H1 (cell line): ENCODE results near the gene ATP23. TPM values are rescaled to one million over a fixed set of nuclear protein-coding genes. Genes with fewer than 3 reads are reported as not detected.

ENCODE experiments used
- BCL11A ChIP-seq, 2 experiments: IDR thresholded peaks; one replicate each; pipeline ENCODE4 v1.6.1; 2011; ENCODE audit warnings: low read depth in 2 of 2, low read length in 2 of 2, mild to moderate bottlenecking in 2 of 2
- BRCA1 ChIP-seq: IDR thresholded peaks from 2 replicates; pipeline ENCODE4 v1.6.1; 2012; ENCODE audit warnings: low read depth, low read length, improper control_type of control experiment
- CBX8 ChIP-seq: fragments of 300-800, 300-1000 bp; sonication (generic); IDR thresholded peaks from 2 replicates; pipeline ENCODE4 v1.7.1; 2016; ENCODE audit warnings: low read depth, low read length, borderline replicate concordance
- FOSL1 ChIP-seq: IDR thresholded peaks from 2 replicates; pipeline ENCODE4 v1.6.1; 2011; ENCODE audit warnings: mild to moderate bottlenecking, low read depth, low read length, moderate library complexity; ENCODE audit not compliant: insufficient read depth
- PHF8 ChIP-seq: fragments of 200-600 bp; sonication (generic); conservative IDR thresholded peaks from 2 replicates; pipeline ENCODE4 v1.7.1; 2012; ENCODE audit warnings: low read depth, mild to moderate bottlenecking, inconsistent platforms, low read length, moderate library complexity
- RXRA ChIP-seq: IDR thresholded peaks from 2 replicates; pipeline ENCODE4 v1.6.1; 2011; ENCODE audit warnings: low read depth, mild to moderate bottlenecking, low read length, moderate library complexity; ENCODE audit not compliant: insufficient read depth
- SP2 ChIP-seq: IDR thresholded peaks from 2 replicates; pipeline ENCODE4 v1.6.1; 2012; ENCODE audit warnings: mild to moderate bottlenecking, low read length, inconsistent platforms
- YY1 ChIP-seq: IDR thresholded peaks from 2 replicates; pipeline ENCODE4 v1.6.1; 2011; ENCODE audit warnings: low read depth, mild to moderate bottlenecking, low read length
- ZNF274 ChIP-seq: IDR thresholded peaks from 2 replicates; pipeline ENCODE4 v1.7.0; 2012; ENCODE audit warnings: low read length, borderline replicate concordance; ENCODE audit errors: extremely low read depth
- polyA plus RNA-seq, 7 experiments: library from polyadenylated mRNA; depleted of rRNA in 3 of 7; stranded (reverse) in 5 of 7; unstranded in 2 of 7; fragments of >200 nt in 5 of 7; fragments of 200-250 nt in 2 of 7; gene quantifications; 1 replicate in 5 of 7; 2 replicates in 1 of 7; 4 replicates in 1 of 7; pipeline versions ENCODE4 v1.2.1 to v1.2.3, GENCODE V29; 2011 to 2013; ENCODE audit warnings: missing spikeins in 2 of 7, mixed read lengths in 2 of 7
- total RNA-seq: library from RNA; stranded (reverse); fragmentation: NEBNext Ultra II Directional; extraction: Animal tissue kit (Norgen Biotek cat#: 25700); gene quantifications from 2 replicates; pipeline ENCODE4 v1.2.1, GENCODE V29; 2021
- TF ChIP-seq, protein P1 (sequence below): fragments of 300-600 bp; sonication (generic); IDR thresholded peaks from 2 replicates; pipeline ENCODE4 v1.7.1; 2012; ENCODE audit warnings: low read length, moderate library complexity, mild to moderate bottlenecking, inconsistent platforms; ENCODE audit not compliant: insufficient replicate concordance
- TF ChIP-seq, protein P2 (sequence below): IDR thresholded peaks from 2 replicates; pipeline ENCODE4 v1.6.1; 2012; ENCODE audit warnings: inconsistent platforms

The ATP23 gene
- total and polyA plus RNA-seq, 2 of the 8 experiments (the other 6 are each of a cell fraction or from before 2014, with no cell fraction given), result 10.2 to 13.5 TPM

DNA sequence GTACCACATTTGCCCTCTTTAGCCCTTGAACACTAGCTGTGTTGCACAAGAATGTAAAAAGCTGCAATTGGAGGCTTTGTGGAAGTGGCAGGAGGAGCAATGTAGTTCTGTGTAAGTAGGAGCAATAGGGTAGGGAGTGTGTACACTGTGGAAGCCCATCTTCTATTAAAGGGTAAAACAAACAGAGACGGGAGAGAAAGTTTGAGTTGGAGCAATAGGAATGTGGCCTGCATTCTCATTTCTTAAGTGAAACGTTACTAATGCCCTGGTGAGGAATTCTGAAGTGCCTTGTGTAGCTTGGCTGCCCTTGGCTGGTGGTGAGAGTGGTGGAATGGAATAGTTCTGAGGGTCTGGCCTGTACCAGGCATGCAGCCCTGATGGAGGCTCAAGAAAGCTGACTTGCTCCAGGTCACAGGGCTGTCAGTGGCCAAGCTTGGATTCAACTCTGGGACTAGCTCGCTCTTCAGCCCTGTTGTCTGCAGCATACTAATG is 38.8 kb upstream of the ATP23 start (continued):
- TF ChIP-seq, protein P1, sequence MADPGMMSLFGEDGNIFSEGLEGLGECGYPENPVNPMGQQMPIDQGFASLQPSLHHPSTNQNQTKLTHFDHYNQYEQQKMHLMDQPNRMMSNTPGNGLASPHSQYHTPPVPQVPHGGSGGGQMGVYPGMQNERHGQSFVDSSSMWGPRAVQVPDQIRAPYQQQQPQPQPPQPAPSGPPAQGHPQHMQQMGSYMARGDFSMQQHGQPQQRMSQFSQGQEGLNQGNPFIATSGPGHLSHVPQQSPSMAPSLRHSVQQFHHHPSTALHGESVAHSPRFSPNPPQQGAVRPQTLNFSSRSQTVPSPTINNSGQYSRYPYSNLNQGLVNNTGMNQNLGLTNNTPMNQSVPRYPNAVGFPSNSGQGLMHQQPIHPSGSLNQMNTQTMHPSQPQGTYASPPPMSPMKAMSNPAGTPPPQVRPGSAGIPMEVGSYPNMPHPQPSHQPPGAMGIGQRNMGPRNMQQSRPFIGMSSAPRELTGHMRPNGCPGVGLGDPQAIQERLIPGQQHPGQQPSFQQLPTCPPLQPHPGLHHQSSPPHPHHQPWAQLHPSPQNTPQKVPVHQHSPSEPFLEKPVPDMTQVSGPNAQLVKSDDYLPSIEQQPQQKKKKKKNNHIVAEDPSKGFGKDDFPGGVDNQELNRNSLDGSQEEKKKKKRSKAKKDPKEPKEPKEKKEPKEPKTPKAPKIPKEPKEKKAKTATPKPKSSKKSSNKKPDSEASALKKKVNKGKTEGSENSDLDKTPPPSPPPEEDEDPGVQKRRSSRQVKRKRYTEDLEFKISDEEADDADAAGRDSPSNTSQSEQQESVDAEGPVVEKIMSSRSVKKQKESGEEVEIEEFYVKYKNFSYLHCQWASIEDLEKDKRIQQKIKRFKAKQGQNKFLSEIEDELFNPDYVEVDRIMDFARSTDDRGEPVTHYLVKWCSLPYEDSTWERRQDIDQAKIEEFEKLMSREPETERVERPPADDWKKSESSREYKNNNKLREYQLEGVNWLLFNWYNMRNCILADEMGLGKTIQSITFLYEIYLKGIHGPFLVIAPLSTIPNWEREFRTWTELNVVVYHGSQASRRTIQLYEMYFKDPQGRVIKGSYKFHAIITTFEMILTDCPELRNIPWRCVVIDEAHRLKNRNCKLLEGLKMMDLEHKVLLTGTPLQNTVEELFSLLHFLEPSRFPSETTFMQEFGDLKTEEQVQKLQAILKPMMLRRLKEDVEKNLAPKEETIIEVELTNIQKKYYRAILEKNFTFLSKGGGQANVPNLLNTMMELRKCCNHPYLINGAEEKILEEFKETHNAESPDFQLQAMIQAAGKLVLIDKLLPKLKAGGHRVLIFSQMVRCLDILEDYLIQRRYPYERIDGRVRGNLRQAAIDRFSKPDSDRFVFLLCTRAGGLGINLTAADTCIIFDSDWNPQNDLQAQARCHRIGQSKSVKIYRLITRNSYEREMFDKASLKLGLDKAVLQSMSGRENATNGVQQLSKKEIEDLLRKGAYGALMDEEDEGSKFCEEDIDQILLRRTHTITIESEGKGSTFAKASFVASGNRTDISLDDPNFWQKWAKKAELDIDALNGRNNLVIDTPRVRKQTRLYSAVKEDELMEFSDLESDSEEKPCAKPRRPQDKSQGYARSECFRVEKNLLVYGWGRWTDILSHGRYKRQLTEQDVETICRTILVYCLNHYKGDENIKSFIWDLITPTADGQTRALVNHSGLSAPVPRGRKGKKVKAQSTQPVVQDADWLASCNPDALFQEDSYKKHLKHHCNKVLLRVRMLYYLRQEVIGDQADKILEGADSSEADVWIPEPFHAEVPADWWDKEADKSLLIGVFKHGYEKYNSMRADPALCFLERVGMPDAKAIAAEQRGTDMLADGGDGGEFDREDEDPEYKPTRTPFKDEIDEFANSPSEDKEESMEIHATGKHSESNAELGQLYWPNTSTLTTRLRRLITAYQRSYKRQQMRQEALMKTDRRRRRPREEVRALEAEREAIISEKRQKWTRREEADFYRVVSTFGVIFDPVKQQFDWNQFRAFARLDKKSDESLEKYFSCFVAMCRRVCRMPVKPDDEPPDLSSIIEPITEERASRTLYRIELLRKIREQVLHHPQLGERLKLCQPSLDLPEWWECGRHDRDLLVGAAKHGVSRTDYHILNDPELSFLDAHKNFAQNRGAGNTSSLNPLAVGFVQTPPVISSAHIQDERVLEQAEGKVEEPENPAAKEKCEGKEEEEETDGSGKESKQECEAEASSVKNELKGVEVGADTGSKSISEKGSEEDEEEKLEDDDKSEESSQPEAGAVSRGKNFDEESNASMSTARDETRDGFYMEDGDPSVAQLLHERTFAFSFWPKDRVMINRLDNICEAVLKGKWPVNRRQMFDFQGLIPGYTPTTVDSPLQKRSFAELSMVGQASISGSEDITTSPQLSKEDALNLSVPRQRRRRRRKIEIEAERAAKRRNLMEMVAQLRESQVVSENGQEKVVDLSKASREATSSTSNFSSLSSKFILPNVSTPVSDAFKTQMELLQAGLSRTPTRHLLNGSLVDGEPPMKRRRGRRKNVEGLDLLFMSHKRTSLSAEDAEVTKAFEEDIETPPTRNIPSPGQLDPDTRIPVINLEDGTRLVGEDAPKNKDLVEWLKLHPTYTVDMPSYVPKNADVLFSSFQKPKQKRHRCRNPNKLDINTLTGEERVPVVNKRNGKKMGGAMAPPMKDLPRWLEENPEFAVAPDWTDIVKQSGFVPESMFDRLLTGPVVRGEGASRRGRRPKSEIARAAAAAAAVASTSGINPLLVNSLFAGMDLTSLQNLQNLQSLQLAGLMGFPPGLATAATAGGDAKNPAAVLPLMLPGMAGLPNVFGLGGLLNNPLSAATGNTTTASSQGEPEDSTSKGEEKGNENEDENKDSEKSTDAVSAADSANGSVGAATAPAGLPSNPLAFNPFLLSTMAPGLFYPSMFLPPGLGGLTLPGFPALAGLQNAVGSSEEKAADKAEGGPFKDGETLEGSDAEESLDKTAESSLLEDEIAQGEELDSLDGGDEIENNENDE, result no peak
- TF ChIP-seq PHF8 (no peak), FOSL1 (no peak), YY1 (no peak), RXRA (no peak), SP2 (no peak), CBX8 (no peak), BRCA1 (no peak), BCL11A (IDR thresholded peaks at IDR 0.05; ENCODE audit: low read depth in 2 of 2, low read length in 2 of 2) (no peak), ZNF274 (no peak)
- TF ChIP-seq, protein P2, sequence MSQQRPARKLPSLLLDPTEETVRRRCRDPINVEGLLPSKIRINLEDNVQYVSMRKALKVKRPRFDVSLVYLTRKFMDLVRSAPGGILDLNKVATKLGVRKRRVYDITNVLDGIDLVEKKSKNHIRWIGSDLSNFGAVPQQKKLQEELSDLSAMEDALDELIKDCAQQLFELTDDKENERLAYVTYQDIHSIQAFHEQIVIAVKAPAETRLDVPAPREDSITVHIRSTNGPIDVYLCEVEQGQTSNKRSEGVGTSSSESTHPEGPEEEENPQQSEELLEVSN, result no peak
